HG03095 (cell line): ENCODE results near the gene CLSTN1.

Experiments
- ATAC-seq: cut with Tn5 transposase; IDR thresholded peaks from one replicate; pipeline ENCODE4 v1.9.1; 2021; ENCODE audit warnings: moderate library complexity; ENCODE audit not compliant: unreplicated experiment

The CLSTN1 gene

DNA sequence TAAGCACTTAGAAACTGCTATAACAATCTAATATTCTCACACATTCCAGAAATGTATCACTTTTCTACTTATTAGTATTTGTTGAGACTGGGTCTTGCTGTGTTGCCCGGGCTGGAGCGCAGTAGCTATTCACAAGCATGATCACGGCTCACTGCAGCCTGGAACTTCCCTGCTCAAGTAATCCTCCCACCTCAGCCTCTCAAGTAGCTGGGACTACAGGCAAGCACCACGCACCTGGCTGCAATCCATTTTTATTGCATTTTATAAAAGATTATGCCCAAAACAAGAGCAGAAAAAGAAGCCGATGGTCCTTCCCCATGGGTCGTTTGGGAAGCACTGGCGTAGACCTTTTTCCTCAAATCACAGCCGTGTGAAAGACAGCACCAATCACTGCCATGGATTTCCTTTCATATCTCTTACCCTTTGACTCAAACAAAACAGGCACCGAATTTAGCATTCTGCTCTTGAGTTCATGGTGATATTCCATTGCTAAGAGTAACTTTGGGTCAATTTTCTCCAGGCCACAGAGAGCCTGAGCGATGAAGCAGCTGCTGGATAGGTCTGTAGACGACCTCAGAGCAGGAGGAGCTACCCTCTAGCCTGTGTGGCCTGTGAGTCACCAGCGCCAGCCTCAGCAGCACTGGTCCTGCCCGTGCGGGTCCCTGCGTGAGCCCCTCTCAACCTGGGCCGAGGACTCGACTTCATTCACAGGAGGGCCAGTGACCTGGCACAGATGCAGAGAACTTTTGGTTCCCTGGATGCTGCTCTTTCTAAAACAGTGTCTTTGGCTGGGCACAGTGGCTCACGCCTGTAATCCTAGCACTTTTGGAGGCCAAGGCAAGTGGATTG is 91.4 kb downstream of the CLSTN1 start:
- no peak for ATAC-seq

DNA sequence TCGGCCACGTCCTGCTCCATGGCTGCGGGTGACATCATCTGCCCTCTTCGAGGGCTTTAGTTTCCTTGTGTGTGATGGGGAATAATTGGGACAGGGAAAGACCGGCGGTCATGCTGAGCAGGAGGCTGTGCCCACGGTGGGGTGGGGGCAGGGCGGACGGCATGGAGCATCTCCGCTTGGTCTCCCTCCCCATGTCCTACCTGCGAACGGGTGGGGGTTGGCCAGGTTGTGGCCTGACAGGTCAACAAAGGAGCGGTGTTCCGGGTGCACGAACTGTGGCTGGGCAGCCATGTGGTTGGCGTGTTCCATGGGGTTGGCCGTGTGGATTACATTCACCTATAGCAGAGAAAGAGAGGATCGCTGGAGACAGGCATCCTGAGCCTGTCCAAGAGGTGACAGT is 92.2 kb downstream of the CLSTN1 start:
- ATAC-seq: no peak

DNA sequence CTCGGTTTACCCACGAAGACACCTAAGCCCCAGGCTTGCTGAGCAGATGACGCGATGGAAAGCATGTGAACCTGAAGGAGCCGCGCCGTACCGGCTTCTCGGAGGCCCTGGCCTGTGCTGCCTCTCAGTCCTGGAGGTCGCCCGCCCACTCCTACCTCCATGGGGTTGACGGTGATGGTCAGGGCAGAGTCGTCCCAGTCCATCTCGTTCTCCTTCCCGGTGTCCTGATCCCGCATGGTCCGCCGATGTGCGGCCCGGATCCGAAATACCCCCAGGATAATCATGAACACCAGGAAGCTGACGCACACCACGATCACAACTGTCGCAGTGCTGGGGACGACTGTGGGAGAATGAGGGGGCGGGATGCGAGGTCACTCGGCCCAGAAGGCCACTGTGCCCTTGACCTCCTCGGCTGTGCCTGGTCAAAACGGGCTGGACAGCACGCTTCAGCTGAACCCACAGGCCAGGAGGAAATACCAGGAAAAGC is 92.7 kb downstream of the CLSTN1 start:
- no peak for ATAC-seq

DNA sequence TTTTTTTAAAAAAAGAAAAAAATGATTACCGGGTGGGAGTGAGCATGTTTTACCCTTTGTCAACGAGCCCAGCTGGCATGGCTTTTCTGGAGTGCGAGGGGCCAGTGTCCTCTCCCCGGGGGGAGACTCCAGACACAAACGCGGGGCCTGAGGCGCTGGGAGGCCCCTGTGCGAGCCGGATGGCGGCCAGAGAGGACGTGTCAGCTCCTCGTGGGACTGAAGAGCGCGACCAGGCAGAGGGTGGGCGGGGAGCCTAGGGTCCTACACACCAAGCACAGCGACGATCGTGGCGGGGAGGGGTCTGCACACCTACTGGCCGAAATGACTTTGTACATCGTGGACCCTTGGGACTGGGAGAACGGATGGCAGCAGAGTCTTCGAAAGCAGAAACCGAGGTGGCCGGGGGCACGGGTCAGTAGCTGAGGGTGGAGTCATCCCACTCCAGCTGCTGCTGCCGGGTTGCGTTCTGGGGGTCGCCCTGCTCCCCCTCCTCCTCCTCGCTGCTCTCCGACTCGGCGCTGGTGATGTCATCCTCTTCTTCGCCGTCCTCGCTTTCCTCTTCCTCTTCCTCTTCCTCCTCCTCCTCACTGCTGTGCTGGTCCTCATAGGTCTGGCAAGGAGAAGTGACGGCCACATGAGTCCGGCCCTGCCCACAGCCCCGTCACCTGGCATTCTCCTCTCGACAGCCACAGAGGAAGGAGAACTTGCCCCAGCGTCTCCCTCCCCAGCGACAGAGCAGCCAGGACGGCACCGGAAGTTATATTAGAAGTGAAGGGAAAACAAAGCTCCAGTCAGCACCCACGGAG is 93.5 kb downstream of the CLSTN1 start:
- ATAC-seq: no peak

DNA sequence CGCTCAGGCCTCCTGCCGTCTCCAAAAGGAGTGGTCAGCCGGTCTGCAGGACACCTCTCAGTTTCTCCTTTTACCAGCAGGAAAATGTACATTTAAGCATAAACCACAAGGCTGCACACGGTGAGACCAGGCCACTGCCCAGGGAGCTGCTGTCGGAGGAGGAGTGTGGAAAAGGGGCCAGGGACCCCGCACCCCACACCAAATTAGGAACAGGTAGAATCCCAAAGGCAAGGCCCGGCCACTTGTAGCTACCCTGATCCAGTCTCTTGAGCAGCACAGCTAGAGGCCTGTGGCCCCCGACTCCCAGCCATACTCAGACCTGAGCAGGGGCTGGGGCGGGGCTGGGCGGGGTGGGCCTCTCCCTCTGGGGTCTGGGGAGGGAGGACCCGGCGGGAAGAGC is 94.2 kb downstream of the CLSTN1 start:
- ATAC-seq: no peak

DNA sequence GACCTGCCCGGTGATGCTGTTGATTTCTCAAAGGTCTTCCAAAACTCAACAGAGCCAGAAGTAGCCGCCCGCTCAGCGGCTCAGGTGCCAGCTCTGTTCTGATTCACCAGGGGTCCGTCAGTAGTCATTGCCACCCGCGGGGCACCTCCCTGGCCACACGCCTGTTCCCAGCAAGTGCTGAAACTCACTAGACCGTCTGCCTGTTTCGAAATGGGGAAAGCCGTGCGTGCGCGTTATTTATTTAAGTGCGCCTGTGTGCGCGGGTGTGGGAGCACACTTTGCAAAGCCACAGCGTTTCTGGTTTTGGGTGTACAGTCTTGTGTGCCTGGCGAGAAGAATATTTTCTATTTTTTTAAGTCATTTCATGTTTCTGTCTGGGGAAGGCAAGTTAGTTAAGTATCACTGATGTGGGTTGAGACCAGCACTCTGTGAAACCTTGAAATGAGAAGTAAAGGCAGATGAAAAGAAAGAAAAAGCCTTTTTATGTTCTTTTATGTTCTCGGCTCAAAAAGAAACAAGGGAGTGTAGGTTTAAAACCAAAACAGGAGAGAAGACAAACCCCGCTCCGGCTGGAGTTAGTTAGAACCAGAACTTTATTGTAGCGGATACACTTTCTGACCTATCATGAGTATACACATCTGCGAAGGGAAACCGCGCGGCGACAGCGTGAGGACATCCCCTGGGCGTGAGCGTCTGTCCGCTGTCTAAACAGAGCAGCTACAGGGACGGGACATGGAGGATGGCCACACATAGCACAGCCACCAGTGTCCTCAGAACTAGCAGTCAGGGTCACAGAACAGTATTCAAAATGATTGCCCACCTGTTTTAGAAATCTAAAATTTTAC is 95.1 kb downstream of the CLSTN1 start:
- no peak for ATAC-seq

DNA sequence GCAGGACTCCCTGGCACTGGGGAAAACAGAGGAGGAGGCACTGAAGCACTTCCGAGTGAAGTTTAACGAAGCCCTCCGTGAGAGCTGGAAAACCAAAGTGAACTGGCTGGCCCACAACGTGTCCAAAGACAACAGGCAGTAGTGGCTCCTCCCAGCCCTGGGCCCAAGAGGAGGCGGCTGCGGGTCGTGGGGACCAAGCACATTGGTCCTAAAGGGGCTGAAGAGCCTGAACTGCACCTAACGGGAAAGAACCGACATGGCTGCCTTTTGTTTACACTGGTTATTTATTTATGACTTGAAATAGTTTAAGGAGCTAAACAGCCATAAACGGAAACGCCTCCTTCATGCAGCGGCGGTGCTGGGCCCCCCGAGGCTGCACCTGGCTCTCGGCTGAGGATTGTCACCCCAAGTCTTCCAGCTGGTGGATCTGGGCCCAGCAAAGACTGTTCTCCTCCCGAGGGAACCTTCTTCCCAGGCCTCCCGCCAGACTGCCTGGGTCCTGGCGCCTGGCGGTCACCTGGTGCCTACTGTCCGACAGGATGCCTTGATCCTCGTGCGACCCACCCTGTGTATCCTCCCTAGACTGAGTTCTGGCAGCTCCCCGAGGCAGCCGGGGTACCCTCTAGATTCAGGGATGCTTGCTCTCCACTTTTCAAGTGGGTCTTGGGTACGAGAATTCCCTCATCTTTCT is 96.7 kb downstream of the CLSTN1 start:
- no peak for ATAC-seq

DNA sequence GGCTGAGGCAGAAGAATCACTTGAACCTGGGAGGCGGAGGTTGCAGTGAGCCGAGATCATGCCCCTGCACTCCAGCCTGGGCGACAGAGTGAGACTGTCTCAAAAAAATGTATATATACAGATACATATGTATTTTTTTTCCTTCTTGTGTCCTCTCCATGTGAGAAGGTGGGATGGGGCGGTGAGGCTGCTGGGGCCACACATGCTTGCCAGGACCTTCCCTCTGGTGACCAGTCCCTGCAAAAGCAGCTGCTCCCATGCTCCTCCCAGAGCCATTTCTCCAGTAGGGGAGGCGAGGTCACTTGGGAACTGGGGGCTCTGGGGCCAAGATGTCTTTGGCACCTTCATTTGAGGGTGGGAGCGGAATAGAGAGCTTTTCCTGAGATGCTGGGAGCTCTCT is 97.4 kb downstream of the CLSTN1 start:
- ATAC-seq: no peak

DNA sequence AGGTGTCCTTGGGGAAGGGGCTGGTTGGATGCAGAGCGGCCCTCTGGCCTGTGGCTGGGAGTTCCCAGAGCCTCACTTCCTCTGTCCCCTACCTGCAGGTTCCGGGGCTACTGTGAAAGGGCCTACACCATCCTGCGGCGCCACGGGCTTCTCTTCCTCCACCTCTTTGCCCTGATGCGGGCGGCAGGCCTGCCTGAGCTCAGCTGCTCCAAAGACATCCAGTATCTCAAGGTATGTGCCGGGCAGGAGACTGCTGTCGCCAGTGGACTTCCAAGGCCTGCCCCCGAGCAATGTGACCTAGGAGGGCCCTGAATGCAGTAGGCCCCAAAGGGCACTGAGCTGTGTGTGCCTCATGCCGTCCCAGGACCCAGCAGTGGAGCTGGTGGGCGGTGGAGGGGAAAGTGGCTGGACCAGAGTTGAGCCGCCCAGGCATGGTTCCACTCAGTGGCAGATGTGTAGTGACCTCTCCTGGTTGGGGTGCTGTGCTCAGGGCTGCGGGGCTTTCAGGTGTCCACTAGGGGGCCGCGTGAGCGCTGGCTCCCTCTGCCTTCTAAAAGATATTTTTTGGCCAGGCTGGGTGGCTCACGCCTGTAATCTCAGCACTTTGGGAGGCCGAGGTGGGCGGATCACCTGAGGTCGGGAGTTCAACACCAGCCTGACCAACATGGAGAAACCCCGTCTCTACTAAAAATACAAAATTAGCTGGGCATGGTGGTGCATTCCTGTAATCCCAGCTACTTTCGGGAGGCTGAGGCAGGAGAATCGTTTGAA is 98.9 kb downstream of the CLSTN1 start:
- ATAC-seq: no peak

DNA sequence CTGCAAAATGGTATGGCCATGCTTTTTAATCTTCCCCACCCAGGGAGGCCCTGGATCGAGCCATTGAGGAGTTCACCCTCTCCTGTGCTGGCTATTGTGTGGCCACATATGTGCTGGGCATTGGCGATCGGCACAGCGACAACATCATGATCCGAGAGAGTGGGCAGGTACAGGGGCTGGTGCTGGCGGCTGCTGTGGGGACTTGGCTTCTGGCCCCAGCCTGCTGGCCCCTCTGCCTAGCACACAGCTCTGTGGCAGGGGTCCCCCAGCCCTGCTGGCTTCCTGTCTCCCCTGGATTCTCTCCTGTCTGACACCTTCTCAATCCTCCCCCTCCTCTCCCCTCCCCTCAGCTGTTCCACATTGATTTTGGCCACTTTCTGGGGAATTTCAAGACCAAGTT is 99.8 kb downstream of the CLSTN1 start:
- no peak for ATAC-seq

DNA sequence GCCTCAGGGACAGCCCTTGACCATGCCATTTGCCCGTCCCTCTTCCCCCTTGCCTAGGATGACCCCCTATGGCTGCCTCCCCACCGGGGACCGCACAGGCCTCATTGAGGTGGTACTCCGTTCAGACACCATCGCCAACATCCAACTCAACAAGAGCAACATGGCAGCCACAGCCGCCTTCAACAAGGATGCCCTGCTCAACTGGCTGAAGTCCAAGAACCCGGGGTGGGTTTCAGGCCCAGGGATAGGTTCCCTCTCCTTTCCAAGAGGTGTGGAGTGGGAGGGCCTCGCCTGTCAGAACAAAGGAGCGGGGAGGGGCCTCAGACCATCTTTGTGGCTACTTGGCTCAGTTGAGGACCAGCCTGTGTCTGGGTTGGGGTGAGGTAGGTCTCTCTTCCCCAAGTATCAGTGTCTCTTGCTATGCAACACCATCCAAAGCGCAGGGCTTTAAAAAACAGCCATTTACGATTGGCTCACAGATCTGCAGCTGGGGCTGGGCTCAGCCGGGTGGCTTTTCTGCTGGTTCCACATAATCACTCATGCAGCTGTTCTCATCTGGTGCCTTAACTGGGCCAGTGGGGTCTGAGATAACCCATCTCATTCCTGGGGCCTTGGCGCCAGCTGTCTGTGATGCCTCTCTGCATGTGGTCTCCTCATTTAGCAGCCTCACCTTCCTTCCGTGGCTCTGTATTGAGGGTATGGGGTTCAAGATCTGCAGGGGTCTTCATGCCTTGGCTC is 100.5 kb downstream of the CLSTN1 start:
- no peak for ATAC-seq

DNA sequence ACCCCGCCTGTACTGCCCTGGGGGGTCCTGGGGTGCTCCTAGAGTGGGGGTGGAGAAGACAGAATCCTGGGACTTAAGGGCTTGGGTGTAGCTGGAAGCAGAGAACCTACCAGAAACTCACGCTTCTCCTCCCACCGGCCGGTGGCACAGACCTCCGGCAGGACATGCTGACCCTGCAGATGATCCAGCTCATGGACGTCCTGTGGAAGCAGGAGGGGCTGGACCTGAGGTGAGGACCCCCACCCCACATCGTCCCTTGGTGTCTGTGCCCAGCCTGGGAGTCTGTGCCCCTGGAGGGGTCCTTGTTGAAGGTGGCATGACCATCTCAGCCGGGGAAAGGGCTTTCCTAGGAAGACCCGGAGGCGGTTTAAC is 101.4 kb downstream of the CLSTN1 start:
- ATAC-seq: no peak

DNA sequence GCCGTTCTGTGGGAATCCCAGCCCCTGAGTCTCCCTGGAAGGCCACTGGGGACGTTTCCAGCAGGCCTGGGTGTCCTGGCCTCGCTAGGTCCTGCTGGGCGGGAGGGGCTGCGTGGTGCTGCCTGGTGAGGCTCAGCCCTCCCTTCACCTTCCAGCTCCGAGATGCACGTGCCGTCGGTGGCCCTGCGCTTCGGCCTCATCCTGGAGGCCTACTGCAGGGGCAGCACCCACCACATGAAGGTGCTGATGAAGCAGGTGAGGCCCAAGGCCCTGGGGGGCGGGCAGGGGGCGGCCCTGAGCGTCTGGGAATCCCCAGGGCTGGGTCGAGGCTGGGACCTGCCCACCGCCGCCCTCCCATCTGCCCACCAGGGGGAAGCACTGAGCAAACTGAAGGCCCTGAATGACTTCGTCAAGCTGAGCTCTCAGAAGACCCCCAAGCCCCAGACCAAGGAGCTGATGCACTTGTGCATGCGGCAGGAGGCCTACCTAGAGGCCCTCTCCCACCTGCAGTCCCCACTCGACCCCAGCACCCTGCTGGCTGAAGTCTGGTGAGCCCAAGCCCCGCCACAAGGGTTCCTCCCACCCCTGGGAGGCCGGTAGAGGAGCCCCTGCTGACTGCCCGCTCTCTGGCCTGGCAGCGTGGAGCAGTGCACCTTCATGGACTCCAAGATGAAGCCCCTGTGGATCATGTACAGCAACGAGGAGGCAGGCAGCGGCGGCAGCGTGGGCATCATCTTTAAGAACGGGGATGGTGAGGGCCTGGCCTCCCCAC is 102.0 kb downstream of the CLSTN1 start:
- no peak for ATAC-seq

DNA sequence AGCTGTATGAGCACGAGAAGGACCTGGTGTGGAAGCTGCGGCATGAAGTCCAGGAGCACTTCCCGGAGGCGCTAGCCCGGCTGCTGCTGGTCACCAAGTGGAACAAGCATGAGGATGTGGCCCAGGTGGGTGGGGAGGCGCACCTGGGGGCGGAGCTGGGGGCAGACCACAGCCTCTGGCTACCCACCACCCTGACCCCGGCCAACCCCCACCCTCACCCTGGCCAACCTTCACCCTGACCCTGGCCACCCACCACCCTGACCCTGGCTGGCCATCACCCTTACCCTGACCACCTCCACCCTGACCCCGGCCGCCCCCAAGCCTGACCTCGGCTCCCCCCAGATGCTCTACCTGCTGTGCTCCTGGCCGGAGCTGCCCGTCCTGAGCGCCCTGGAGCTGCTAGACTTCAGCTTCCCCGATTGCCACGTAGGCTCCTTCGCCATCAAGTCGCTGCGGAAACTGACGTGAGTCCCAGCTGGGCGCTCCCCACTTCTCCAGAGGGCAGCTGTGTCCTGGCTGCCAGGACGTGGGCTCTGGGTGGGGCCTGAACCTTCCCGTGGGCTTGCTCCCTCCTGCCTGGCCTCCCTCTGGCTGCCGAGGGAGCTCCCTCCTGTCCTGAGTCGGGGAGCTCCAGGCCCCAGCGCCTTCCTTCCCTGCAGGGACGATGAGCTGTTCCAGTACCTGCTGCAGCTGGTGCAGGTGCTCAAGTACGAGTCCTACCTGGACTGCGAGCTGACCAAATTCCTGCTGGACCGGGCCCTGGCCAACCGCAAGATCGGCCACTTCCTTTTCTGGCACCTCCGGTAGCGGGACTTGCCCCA is 102.8 kb downstream of the CLSTN1 start:
- ATAC-seq: no peak

DNA sequence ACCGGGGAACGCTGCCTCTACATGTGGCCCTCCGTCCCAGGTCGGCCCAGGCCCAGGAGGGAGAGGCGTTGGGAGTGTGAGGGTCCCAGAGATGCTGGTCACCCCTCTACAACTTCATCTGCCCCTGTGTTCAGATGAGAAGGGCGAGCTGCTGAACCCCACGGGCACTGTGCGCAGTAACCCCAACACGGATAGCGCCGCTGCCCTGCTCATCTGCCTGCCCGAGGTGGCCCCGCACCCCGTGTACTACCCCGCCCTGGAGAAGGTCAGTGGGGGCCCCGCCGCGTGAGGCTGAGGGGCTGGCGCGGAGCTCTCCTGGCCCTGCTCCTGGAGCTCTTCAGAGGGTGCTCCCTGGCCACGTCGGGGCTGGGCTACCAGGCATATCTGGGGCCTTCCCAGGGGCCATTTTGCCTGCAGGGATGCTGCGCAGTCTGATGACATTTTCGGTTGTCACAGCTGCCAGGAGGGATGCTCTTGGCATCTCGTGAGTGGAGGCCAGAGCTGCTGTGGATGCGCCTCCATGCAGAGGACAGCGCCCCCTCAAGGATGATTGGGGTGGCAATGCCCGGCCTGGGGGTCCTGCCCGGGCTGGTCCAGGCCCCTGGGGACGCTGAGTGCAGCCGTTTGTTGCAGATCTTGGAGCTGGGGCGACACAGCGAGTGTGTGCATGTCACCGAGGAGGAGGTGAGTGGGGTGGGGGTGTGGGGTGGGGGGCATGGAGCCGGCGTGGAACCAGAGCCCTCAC is 103.6 kb downstream of the CLSTN1 start:
- ATAC-seq: no peak

DNA sequence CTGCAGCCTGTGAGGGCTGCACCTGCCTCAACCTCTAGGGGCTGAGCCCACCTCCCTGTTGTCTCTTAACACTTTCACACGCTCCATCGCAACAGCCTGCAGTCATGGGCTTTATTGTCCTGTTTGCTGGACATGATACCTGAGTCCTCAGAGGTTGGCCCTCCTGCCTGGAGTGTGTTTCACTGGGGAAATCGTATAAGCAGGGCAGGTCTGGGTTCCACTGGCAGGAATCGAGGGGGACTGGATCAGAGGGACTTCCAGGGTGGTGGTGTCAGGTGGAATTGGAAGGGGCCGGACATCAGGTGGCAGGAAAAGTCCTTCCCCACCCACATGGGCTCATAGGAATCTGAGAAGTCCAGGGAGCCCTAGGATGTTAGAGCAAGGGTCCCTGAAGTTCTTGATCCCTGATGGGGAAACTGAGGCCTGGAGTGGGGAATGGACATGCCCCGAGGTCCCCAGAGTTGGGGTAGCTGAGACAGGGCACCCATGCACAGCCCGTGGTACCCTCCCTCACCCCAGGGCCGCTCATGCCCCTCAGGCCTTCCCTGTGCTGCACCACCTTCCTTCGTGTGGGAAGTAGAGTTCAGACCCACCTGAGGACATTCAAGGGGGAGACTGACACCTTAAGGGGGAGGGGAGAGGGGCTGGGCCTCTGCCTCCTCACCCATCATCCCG is 105.6 kb downstream of the CLSTN1 start:
- ATAC-seq: no peak
